ENCODE data around the gene C1orf232. TPM values are rescaled to one million over a fixed set of nuclear protein-coding genes. Genes with fewer than 3 reads are reported as not detected.

C1orf232 gene
- total RNA-seq, 1 donor from 2014 or later = not detected

- TF ChIP-seq, protein P1, sequence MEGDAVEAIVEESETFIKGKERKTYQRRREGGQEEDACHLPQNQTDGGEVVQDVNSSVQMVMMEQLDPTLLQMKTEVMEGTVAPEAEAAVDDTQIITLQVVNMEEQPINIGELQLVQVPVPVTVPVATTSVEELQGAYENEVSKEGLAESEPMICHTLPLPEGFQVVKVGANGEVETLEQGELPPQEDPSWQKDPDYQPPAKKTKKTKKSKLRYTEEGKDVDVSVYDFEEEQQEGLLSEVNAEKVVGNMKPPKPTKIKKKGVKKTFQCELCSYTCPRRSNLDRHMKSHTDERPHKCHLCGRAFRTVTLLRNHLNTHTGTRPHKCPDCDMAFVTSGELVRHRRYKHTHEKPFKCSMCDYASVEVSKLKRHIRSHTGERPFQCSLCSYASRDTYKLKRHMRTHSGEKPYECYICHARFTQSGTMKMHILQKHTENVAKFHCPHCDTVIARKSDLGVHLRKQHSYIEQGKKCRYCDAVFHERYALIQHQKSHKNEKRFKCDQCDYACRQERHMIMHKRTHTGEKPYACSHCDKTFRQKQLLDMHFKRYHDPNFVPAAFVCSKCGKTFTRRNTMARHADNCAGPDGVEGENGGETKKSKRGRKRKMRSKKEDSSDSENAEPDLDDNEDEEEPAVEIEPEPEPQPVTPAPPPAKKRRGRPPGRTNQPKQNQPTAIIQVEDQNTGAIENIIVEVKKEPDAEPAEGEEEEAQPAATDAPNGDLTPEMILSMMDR (IDR thresholded peaks at IDR 0.05) = no peak
- Histone ChIP-seq H3K4me1 (peaks cover 19% of the 10 kb centered on the region), H3K36me3 (no peaks in the 10 kb centered on the region), H3K4me3 (peak overlapping the region; percentile 59), H3K9me3 (no peaks in the 10 kb centered on the region), H3K27ac (no peak overlapping the region), H3K27me3 (peaks cover 6% of the 10 kb centered on the region)
- intact Hi-C loops (cut with DNase I) = no loop called here
- ATAC-seq (no peak), DNase-seq (no peak)
These were observed 6.5 kb downstream of the C1orf232 start for GRCh38 chr1:26162220-26162709.

- ATAC-seq (peak; percentile 75), DNase-seq (peak; percentile 85)
- intact Hi-C loops (cut with DNase I) = no loop called here
- peaks cover 10% of the 10 kb centered on the region for H3K27me3 ChIP-seq
- TF ChIP-seq, protein P1 (IDR thresholded peaks at IDR 0.05) = no peak
- H3K4me1 ChIP-seq = peaks cover 19% of the 10 kb centered on the region
- H3K36me3 ChIP-seq = no peaks in the 10 kb centered on the region
- H3K4me3 ChIP-seq = peak overlapping the region; percentile 59
- peak overlapping the region; percentile 24 for H3K27ac ChIP-seq
- no peaks in the 10 kb centered on the region for H3K9me3 ChIP-seq
These were observed 7.1 kb downstream of the C1orf232 start for GRCh38 chr1:26161415-26162219.

DNA sequence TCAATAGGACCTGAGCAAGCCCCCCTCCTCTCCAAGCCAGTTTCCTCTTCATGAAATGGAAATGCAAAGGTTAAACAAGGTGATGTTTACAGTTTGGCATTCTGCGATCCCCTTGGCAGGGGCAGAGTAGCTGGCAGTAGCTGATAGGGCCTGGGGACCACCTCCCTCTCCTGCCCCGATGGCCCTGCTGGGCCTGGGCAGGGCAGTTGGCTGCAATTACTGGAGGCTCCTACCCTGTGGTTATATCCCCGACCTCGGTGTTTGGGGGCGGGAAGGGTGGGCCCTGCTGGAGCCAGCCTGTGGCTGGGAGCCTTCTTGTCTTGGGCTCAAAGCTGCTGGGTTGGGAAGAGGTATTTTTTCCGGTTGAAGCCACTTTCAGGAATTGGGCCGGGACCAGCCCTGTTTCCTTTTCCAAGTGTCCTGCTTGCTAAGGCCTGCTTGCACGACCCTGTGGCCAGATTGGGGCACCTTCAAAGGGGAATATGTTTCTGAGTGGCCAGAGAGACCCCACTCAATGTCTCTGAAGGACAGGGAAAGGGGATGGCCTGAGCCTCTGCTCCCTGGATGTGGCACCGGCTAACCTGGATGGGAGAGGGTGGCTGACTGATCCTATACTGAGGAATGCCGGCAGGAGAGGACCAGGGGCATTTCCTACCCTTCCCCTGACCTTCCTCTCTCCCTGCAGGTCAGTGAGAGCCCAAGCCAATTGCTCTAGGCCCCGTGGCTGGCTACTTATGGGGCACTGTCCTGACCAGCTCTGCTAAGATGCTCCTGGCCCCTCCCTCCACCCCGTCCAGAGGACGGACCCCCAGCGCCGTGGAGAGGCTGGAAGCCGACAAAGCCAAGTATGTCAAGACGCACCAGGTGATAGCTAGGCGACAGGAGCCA lies 8.0 kb downstream of the C1orf232 start:
- peaks cover 19% of the 10 kb centered on the region for H3K4me1 ChIP-seq
- ATAC-seq = no peak
- intact Hi-C loops (cut with DNase I) = no loop called here
- TF ChIP-seq, protein P1 (IDR thresholded peaks at IDR 0.05) = no peak
- H3K27ac ChIP-seq = peak overlapping the region; percentile 36
- no peaks in the 10 kb centered on the region for H3K36me3 ChIP-seq
- H3K9me3 ChIP-seq = no peaks in the 10 kb centered on the region
- H3K4me3 ChIP-seq = peak overlapping the region; percentile 59
- H3K27me3 ChIP-seq = peaks cover 17% of the 10 kb centered on the region
- DNase-seq = peak; percentile 42

DNA sequence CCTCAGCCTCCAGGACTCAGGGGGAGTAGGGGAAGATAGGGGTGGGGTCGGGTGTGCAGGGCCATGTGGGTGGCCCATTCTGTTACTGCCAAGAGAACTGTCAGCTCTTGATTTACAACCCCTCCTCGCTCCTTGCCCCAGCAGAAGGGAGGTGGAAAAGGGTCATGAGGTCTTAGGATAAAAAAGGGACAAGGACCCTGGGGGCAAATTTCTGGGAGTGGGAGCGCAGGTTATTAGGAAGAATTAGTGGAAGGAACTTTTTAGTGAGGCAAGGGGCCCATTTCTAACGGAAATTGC lies 9.1 kb downstream of the C1orf232 start:
- no peak for ATAC-seq
- DNase-seq = no peak
- Histone ChIP-seq H3K4me3 (peak overlapping the region; percentile 59), H3K9me3 (no peaks in the 10 kb centered on the region), H3K4me1 (peaks cover 19% of the 10 kb centered on the region), H3K27ac (peak overlapping the region; percentile 36), H3K27me3 (peaks cover 17% of the 10 kb centered on the region), H3K36me3 (no peaks in the 10 kb centered on the region)
- TF ChIP-seq, protein P1 (IDR thresholded peaks at IDR 0.05) = no peak
- intact Hi-C loops (cut with DNase I) = no loop called here

GRCh38 chr1:26158908-26159742 lies 9.6 kb downstream of the C1orf232 start, which contains the start of gene FAM110D:
Gene FAM110D (plus strand): TSS chr1:26159079. CDS start chr1:26161292, 2,213 bp downstream.
- DNase-seq = peak; percentile 53
- peak within 1 kb of the TSS; percentile 51 for H3K27ac ChIP-seq
- intact Hi-C loops (cut with DNase I) = no loop called here

More at GRCh38 chr1:26158908-26159742, 9.6 kb downstream of the C1orf232 start, which contains the start of gene FAM110D:
- no peak for ATAC-seq
- Histone ChIP-seq H3K9me3 (no peaks in the 10 kb centered on the region), H3K27me3 (peaks cover 17% of the 10 kb centered on the region), H3K36me3 (no peaks in the 10 kb centered on the region), H3K4me1 (peaks cover 19% of the 10 kb centered on the region), H3K4me3 (peak within 1 kb of the TSS; percentile 59)
- TF ChIP-seq, protein P1 (IDR thresholded peaks at IDR 0.05) = no peak
